MM.1S (cell line): ENCODE data around the gene KANSL2.

Experiments
- DNase-seq: peaks from one replicate; pipeline ENCODE4 v3.0.0-alpha.2; 2015
- H2AFZ ChIP-seq: fragments of 300-600 bp; sonication (generic); 2 replicates; pipeline ENCODE4 v1.6.0; 2016; ENCODE audit warnings: antibody characterized with exemption, low read length
- H3F3A ChIP-seq: fragments of 300-600 bp; sonication (generic); 2 replicates; pipeline ENCODE4 v1.6.1; 2016; ENCODE audit warnings: mild to moderate bottlenecking, antibody characterized with exemption, low read length, moderate library complexity, mixed read lengths; ENCODE audit not compliant: insufficient read depth
- H3K27ac ChIP-seq: fragments of 300-600 bp; sonication (generic); 2 replicates; pipeline ENCODE4 v1.5.1; 2016; ENCODE audit warnings: mild to moderate bottlenecking, low read length
- H3K27me3 ChIP-seq: fragments of 300-600 bp; sonication (generic); replicated peaks from 2 replicates; pipeline ENCODE4 v1.6.0; 2016; ENCODE audit warnings: low read length; ENCODE audit not compliant: insufficient read depth
- H3K36me3 ChIP-seq: fragments of 300-600 bp; sonication (generic); replicated peaks from 2 replicates; pipeline ENCODE4 v1.6.1; 2016; ENCODE audit warnings: mild to moderate bottlenecking, low read length, mixed read lengths; ENCODE audit not compliant: insufficient read depth
- H3K4me1 ChIP-seq: fragments of 300-600 bp; sonication (generic); 2 replicates; pipeline ENCODE4 v1.6.1; 2016; ENCODE audit warnings: low read length, mixed read lengths
- H3K4me2 ChIP-seq: fragments of 300-600 bp; sonication (generic); 2 replicates; pipeline ENCODE4 v1.6.0; 2016; ENCODE audit warnings: low read depth, low read length
- H3K4me3 ChIP-seq: fragments of 300-600 bp; sonication (generic); 2 replicates; pipeline ENCODE4 v1.5.1; 2016; ENCODE audit warnings: low read length, mixed read lengths
- H3K79me2 ChIP-seq: fragments of 300-600 bp; sonication (generic); 2 replicates; pipeline ENCODE4 v1.6.1; 2016; ENCODE audit warnings: mixed run types, low read length, mixed read lengths
- H3K9ac ChIP-seq: fragments of 300-600 bp; sonication (generic); 2 replicates; pipeline ENCODE4 v1.6.1; 2016; ENCODE audit warnings: low read length, mixed read lengths
- H3K9me2 ChIP-seq: fragments of 300-600 bp; sonication (generic); replicated peaks from 2 replicates; pipeline ENCODE4 v1.6.1; 2016; ENCODE audit warnings: mild to moderate bottlenecking, low read length, mixed read lengths; ENCODE audit not compliant: insufficient read depth
- H3K9me3 ChIP-seq: fragments of 300-600 bp; sonication (generic); replicated peaks from 2 replicates; pipeline ENCODE4 v1.6.1; 2016; ENCODE audit warnings: mild to moderate bottlenecking, low read length, mixed read lengths; ENCODE audit not compliant: insufficient read depth
- H4K20me1 ChIP-seq: fragments of 300-600 bp; sonication (generic); 2 replicates; pipeline ENCODE4 v1.6.1; 2016; ENCODE audit warnings: mild to moderate bottlenecking, low read length, moderate library complexity, mixed read lengths; ENCODE audit not compliant: insufficient read depth
- CTCF ChIP-seq: fragments of 300-600 bp; sonication (generic); IDR thresholded peaks from 2 replicates; pipeline ENCODE4 v1.5.1; 2016; ENCODE audit warnings: antibody characterized with exemption, low read length, mixed read lengths
- EZH2 ChIP-seq: fragments of 300-600 bp; sonication (generic); optimal IDR thresholded peaks from 2 replicates; pipeline ENCODE3; 2017; ENCODE audit warnings: low read depth, mild to moderate bottlenecking, antibody characterized with exemption, low read length, mixed read lengths
- EZH2phosphoT487 ChIP-seq: fragments of 300-600 bp; sonication (generic); IDR thresholded peaks from 2 replicates; pipeline ENCODE4 v1.6.1; 2018; ENCODE audit warnings: antibody characterized with exemption, low read length

The KANSL2 gene

DNA sequence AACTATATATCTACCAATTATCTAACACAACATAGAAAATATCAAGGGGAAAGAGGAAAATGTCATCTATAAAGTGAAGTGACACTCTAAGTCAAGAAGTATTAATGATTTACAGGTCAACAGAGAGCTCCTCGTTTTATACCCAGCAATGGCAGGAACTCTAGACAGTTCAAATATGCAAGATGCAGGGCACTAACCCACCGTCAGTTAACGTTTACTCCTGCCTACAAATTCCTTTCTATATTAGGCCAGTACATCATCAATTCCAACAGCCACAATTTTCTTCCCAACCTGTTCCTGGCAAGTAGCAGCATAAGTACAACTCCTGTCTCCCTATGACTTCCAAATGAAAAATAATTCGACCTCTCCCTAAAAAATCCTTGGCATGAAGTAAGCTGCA lies 9.0 kb upstream of the KANSL2 start:
- Histone ChIP-seq H2AFZ (no peak overlapping the region), H4K20me1 (no peaks in the 10 kb centered on the region), H3K27ac (no peak overlapping the region), H3K9me2 (no peaks in the 10 kb centered on the region), H3K79me2 (peaks cover 37% of the 10 kb centered on the region), H3K4me2 (no peak overlapping the region), H3K9me3 (no peaks in the 10 kb centered on the region), H3K4me3 (no peak overlapping the region), H3K27me3 (no peaks in the 10 kb centered on the region), H3K9ac (no peak overlapping the region), H3K4me1 (no peaks in the 10 kb centered on the region), H3F3A (no peaks in the 10 kb centered on the region), H3K36me3 (peaks cover 24% of the 10 kb centered on the region)
- no peak for DNase-seq
- TF ChIP-seq EZH2phosphoT487: no peak
- TF ChIP-seq CTCF: no peak
- no peak for TF ChIP-seq EZH2

DNA sequence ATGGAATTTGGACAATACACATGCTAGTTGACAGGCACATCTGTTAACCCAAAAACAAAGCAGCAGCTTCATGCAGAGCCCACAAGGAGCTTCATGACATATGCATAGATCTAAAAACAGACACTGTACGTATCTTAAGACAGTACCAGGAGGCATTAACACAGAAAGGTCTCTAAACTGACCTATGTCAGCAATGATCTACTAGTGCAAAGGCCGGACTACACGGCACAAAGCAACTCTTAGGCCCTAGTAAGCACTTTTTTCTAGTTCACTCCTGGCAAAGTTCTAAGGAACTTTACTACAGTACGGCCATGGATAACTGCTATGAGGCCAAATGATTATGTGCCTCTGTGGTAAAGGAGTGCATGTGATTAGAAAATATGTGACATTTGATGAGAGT lies 8.4 kb upstream of the KANSL2 start:
- Histone ChIP-seq H3K4me1 (no peaks in the 10 kb centered on the region), H4K20me1 (no peaks in the 10 kb centered on the region), H3K79me2 (peaks cover 32% of the 10 kb centered on the region), H3K27me3 (no peaks in the 10 kb centered on the region), H3K4me3 (no peak overlapping the region), H3F3A (no peaks in the 10 kb centered on the region), H2AFZ (no peak overlapping the region), H3K9ac (no peak overlapping the region), H3K9me3 (no peaks in the 10 kb centered on the region), H3K36me3 (peaks cover 24% of the 10 kb centered on the region), H3K4me2 (no peak overlapping the region), H3K9me2 (no peaks in the 10 kb centered on the region), H3K27ac (no peak overlapping the region)
- TF ChIP-seq EZH2phosphoT487: no peak
- TF ChIP-seq EZH2: no peak
- no peak for TF ChIP-seq CTCF
- no peak for DNase-seq

- Histone ChIP-seq H3K27ac (no peak overlapping the region), H2AFZ (no peak overlapping the region), H3F3A (no peaks in the 10 kb centered on the region), H3K9me2 (no peaks in the 10 kb centered on the region), H3K79me2 (peaks cover 31% of the 10 kb centered on the region), H3K4me3 (no peak overlapping the region), H3K9ac (no peak overlapping the region), H3K27me3 (no peaks in the 10 kb centered on the region), H3K36me3 (peaks cover 16% of the 10 kb centered on the region), H3K4me2 (no peak overlapping the region), H3K4me1 (no peaks in the 10 kb centered on the region), H4K20me1 (no peaks in the 10 kb centered on the region), H3K9me3 (no peaks in the 10 kb centered on the region)
- TF ChIP-seq CTCF (no peak), EZH2 (no peak), EZH2phosphoT487 (no peak)
- DNase-seq: no peak
Observed at GRCh38 chr12:48688836-48689235, 6.8 kb upstream of the KANSL2 start.

- Histone ChIP-seq H3K27me3 (no peaks in the 10 kb centered on the region), H2AFZ (no peak overlapping the region), H3K4me2 (no peak overlapping the region), H3K4me1 (no peaks in the 10 kb centered on the region), H3K36me3 (peaks cover 5% of the 10 kb centered on the region; the same call in 1 of the 2 replicates), H4K20me1 (no peaks in the 10 kb centered on the region), H3K9ac (no peak overlapping the region), H3K9me3 (no peaks in the 10 kb centered on the region), H3K9me2 (no peaks in the 10 kb centered on the region), H3K4me3 (no peak overlapping the region), H3F3A (no peaks in the 10 kb centered on the region), H3K79me2 (peaks cover 23% of the 10 kb centered on the region), H3K27ac (no peak overlapping the region)
- DNase-seq: no peak
- TF ChIP-seq EZH2phosphoT487 (no peak), EZH2 (no peak), CTCF (no peak)
Observed at GRCh38 chr12:48687592-48687991, 5.6 kb upstream of the KANSL2 start.
